Stimulated activated CD4-positive, alpha-beta T cell treated with anti-CD3 and anti-CD28 coated beads, Interleukin-15, amount 100 ng/mL, for 24 hours (primary cell): Measurements from ENCODE around the gene DDAH1.

Experiments used
- DNase-seq: peaks from one replicate; pipeline ENCODE4 v3.0.0-alpha.2; 2020

Gene DDAH1

DNA sequence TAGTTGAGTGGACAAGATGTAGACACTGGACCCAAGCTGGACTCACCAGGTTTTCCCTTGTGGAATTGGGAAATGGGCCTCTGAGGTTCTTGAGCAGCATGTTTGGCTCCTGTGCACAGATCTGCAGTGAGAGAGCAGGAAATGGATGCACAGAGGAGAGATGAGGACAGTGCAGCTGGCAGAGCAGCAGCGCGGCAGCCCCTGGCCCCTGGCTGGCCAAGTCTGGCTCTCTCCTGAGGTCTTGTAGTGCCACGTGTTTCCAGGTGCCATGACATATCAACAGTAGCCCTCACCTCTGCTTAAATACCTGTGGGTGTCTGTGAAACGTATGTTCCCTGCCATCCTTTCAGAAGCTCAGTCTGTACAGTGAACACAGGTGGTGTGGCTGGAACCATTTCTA is 169.3 kb downstream of the DDAH1 start:
- no peak for DNase-seq

DNA sequence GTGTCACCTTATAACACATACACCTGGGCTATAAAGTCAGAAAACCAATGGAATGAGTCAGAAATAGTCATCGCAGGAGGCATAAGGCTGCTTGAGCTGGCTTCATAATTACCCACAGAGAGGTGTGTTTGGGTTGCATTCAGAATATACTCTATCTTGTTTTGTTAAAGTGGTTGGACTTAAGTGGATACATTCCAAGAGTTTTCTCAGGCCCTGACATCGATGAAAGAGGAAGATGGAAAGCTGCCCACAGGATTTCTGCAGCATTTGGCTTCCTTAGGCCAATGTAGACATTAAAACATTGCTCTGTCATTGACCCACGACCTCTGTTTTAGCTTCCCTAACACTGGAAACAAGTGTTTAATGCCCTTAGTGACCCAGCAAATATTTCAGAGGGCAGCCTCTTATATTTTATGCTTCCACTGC is 169.9 kb downstream of the DDAH1 start:
- no peak for DNase-seq

DNA sequence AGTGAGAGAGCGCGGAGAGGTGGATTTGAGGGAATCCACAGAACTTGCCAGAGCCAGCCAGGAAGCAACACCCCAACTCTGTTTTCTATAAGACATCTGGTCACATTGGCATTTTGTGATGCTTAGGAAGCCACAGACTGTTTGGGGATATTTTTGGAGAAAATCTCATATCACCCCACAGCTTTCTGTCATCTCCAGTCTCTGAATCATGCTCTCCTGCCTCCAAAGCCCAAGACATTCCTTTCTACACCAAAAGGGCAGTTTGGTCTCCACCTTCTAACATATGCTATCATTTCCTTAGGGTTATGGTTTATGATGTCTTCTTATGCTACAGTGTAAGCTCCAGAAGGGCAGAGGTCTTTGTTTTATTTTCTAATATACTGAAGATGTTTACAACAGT is 174.1 kb downstream of the DDAH1 start:
- no peak for DNase-seq

DNA sequence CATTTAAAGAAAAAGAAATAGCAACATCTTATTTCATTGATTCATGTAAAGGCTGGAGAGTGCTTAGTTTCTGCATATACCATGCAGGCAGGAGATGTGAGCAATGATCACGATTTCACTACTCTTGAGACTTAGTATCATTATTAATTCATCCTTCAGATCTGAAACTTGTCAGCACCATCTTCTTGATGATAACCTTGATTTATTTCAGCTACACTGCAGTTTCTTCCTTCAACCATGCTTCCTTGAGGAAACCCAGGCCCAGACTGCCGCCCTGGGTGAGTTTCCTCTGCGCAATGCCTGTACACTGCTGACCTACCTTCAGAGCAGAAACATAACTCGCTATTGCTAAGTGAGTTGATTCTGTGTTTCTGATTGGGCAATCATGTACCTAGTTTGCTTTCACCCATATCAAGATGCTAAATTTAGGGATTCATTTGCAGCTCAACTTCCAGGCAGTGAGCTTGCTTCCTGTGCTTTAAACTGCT is 175.1 kb downstream of the DDAH1 start:
- no peak for DNase-seq

DNA sequence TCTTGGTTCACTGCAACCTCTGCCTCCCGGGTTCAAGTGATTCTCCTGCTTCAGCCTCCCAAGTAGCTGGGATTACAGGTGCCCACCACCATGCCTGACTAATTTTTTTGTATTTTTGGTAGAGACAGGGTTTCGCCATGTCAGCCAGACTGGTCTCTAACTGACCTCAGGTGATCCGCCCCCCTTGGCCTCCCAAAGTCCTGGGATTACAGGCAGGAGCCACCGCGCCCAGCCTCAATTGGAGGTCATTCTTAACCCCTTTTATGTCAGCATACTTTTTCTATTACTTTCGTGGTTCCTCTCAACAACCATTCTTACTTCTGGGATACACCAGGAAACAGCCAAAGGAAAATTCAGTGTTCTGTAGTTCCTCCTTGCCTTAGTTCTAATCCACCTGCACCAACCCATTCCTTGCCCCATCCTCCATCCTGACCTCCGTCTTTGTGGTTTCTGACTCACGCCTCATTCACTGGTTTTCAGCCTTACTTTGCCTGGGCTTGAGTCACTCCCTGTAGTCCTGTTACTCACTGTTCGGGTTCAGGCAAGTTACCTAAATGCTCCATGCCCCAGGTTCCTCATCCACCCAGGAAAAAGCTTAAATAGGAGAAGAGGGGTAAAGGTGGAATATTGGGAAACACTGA is 175.6 kb downstream of the DDAH1 start:
- peak; percentile 54 for DNase-seq

DNA sequence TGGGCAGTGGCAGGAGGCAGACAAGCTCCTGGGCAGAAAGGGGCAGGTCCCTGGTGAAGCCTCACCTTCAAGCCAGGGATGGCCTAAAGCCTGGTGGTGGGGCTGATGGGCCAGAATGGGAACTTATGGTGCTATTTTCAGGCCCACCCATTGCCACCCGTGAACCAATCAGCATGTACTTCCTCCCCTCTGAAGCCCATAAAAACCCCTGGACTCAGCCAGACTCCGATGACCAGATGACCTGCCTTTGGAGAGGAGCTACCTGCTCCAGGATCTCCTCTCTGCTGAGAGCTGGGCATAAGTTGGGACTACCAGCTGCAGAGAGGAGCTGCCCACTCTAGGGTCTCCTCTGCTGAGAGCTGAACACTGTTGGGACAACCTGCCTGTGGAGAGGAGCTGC is 180.8 kb downstream of the DDAH1 start:
- no peak for DNase-seq

DNA sequence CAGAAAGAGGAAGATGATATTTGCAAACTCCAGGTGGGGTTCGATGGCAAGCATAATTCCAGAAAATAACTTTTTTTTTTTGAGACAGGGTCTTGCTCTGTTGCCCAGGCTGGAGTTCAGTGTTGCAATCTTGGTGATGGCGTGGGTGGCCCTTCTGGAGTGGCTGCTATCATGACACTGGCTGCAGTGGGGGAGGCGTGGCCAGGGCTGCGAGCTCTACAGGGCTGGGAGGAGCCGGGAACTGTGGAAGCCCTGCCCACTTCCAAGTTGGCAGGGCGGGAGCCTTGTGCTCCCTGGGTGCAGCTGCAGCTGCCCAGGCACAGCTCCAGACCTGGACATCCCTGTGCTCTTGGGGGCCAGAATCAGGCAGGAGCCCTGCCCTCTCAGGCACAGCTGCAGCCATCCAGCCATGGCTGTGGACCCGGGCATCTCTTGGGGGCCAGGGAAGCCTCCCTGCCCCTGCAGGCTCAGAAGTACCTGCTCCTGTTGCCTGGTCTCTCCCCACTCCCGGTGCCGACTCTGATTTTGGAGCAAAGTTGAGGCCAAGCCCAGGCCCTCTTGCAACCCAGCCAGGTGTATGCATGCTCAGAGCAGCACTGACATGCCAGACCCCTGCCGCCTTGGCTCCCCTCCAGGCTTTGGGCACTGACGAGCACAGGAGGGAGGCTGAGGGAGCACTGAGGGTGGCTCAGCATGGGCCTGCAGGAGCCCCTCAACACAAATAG is 181.3 kb downstream of the DDAH1 start:
- DNase-seq, result no peak

DNA sequence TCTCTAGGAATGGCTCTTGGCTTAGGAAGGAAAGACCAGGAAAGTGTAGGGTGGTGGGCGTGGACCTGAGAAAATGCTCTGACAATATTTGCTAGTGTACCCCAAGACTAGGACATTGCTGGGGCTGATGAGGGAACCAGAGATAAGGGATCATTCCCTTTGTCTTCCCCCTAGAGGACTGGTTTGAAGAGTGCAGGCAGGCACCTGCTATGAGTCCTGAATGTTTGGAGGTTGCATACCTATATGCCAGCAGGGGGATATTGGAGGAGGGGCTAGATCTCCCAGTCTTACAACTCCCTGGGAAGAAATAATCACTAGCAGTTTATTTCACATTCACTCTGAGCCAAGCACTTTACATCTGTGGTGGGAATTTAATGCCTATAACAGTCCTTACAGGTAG is 182.5 kb downstream of the DDAH1 start:
- DNase-seq, result no peak

DNA sequence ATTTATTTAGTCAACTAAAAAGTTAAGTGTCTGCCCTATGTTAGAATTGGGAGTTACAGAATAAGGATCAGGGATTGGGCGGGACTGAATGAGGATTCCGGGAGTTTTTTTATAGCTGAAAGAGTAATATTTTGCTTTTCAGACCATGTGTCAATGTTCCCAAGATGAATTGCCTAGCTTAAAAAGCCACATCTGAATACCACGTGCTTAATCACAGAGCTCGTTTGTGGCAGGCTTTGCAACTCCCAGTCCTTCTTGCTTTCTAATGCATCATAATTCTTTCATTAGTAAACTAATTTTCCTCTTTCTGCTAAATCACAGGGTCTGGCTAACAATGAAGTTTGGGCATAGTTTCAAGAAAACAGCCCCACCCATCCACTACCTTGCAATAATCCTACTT is 184.3 kb downstream of the DDAH1 start:
- DNase-seq, result no peak

DNA sequence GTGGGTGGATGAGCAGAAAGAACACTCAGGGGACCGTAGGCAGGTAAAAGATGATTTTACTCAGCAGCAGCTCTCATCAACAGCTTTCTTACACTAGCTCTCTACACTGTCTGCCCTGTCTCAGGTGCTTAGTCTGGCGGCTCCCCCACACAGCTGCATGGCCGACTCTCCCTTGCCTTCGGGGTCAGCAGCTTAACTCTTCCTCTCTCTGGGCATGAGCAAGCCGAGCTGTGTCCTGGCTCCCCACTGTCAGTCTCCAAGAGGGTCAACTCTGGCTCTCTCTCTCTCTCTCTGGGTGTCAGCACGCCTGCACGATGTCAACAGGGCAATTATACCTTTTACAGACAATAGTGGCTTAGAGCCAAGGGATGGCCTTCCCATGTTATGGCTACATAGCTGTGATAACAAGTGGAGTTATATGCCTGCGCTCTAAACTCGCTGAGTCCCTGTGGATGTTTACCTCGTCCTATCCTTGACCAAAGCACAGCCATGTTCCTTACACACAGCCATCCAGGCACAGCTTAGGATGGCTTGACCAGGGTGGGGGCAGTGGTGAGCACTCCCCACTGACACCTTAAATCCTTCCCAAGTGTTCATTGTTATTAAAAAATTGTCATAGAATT is 185.4 kb downstream of the DDAH1 start:
- DNase-seq, result no peak

DNA sequence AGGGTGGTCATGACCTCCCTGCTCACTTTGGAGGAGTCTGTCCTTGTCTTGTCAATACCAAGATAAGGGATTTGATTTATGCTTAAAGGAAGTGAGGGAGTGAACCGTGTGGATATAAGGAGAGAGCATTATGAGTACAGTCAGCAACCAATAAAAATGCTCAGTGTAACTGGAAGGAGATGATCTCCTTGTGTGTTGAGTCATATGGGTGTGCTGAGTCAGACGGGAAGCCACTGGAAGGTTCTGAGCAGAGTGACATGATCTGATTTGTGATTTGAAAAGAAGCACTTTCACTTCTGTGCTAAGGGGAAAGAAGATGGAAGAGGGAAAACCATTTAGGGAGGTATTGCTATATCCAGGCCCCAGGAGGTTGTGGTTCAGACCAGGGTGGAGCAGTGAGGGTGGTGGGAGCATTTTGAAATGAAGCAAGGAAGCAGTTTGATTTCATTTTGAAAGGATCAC is 186.1 kb downstream of the DDAH1 start:
- DNase-seq, result peak; percentile 60

DNA sequence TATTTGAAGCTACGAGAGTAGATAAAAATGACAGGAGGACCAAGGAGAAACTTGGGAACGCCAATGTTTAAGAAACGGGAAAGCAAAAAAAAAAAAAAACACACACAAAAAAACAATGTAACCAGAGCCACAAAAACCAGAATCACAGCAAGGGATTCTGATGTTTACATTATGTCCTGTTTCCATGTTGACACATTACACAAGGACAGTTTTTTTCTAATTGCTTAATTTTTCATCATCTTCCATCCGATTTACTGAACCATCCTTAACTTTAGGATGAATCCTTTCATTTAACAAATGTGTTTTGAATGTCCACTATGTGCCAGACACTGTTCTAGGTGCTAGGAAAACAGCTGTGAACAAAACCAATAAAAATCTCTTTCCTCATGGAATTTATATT is 187.2 kb downstream of the DDAH1 start:
- no peak for DNase-seq

DNA sequence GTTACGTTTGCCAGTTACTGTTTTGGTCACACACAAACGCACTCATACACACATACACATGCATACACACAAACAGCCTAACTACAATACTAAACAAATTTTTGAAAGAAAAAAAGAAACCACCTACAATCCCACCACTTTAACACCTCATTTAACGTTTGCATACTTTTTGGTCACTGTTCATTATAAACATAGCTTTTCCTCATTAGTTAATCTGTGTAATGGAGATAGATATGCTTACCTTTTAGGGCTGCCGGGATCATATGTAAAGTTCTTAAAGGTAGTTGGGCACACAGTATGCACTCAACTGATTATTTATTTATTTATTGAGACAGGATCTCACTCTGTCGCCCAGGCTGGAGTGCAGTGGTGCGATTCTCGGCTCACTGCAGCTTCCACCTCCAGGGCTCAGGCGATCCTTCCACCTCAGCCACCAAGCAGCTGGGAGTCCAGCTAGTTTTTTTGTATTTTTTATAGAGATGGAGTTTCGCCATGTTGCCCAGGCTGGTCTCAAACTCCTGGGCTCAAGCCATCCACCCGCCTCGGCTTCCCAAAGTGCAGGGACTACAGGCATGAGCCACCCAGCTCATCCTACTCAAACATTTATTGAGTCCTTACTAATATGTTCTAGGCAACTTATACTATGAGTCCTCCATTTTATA is 187.8 kb downstream of the DDAH1 start:
- no peak for DNase-seq

DNA sequence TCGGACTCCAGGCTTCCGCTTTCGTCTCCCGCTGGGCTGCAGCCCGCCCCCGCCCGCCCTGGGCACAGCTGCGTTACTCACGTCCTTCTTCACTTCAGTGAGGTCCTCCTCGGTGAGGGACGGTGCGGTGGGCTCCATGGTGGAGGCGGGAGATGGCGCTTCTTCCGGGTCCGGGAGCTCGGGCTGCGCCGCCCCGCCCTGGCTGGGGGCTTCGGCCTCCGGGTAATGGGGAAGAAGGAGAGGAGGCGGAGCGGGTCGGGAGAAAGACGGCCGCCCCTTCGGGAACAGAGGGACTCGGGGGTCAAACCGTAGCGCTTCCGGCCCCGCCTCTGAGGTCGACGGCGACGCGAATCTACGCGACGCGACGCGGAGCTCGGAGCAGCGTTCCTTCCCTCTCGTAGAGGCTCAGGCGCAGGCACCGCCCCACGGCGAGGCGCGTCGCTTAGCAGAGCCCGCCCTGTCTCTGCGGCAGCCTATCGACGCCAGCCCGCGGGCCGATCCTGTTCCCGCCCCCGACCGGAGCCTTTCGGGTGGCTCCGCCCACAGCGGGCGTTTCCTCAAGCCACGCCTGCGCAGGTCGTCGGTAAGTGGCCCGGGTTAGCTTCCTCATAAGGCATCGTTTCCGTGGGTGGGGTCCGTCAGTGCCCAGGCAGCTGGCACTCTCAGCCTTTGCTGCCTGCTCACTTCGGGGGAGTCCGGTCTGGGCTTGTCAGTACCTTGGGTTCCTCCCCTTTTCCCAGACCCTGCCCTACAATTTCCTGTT is 188.6 kb downstream of the DDAH1 start, which contains the start of gene BCL10:
Gene BCL10 (minus strand): TSS at position 418 of the 763 bp plus-strand sequence. CDS start 280 bp downstream, at position 138.
- DNase-seq, result peak; percentile 98

DNA sequence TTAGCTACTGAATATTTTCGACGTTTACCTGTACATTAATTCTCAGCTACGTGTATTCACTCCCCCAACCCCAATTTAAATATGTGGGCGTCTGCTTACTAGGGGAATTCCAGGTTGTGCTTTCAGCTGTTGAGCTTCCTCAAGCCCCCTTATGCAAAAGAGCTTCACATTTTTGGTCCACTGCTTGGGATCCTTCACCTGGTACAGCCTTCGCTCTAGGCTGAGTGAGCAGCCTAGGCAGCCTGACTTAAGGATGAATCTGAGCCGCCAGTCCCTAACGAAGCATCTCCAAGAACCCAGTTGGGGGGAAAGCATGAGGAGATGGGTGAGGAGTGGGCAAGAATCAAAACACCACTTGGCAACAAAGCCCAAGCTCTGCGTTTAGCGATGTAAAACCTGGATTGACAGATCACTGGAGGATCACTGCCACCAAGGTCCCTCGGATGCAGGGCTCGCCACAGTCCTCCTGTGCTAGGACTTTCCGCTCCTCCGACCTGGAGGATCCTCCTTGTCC is 189.2 kb downstream of the DDAH1 start:
- DNase-seq, result no peak

DNA sequence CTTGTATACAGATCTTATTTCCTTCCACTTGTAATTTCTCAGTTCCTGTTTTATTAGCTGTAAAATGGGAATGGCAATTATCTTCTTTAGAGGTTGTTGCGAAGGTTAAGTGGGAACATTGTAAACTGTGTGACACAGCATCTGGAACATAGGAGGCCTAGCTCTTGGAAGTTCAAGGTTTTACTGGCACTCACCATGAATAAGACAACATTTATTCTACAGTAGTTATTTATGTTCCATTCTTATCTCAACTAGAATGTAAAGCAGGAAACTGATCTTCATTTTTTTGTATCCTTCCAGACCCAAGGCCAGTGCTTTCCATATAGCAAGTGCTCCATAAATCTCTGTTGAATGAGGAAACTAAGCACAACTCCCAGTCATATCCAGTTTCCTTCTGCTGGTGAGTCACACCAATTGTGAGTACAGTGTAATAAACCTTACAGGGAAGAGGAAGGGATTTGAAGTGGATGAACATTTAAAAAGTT is 189.9 kb downstream of the DDAH1 start:
- no peak for DNase-seq

DNA sequence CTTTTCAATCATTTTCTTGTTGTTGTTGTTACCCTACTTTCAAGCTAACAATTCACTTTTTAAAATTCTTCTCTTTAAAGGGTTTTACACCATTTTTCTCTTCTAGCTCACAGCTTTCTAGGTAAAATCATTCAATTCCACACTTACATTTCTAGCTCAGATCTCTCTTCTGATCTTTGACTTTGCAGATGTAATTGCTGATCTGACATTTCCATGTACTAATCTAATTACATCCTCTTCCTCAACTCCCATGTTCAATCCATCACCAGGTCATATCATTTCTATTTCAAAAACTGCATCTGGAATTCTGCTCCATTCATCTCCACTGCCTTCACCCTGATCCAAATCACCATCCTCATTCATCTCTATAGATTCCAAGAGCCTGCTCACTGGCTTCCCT is 191.6 kb downstream of the DDAH1 start:
- no peak for DNase-seq

DNA sequence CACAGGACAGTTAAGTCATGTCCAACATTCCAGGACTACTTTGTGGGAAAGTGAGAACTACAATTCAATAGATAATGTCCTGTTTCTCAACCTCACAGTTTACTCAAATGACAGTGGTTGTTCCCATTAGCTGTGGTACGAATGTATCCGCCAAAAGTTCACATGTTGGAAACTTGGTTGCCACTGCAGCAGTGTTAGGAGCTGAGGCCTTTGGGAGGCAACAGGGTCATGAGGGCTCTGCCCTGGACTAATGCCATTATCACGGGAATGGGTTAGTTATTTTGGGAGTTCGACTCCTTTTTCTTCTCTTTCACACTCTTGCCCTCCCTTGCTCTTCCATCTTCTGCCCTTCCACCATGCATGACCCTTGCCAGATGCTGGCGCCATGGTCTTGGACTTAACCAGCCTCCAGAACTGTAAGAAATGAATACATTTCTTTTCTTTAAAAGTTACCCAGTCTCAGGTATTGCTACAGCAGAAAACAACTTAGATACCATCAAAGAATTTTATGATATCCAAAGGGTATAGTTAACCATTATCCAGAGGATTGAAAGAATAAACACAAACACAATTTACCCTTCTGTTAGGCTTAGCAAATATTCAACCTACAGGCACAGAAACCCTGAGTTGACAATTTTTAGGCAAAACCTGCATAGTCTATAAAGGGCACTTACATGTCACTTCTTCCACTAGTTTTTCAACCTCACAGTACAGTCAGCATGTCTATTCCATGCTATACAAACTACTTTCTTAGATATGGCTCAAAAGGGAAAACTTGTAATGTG is 196.0 kb downstream of the DDAH1 start:
- DNase-seq, result no peak
